Brain pericyte (primary cell): ENCODE data around the gene LYRM4.

Source experiments
- DNase-seq: peaks from one replicate; pipeline ENCODE4 v3.0.0-alpha.2; 2012; ENCODE audit warnings: low read depth, low spot score

LYRM4 gene

GRCh38 chr6:5260661-5261544, at the start of gene LYRM4, which contains the start of gene FARS2:
LYRM4 (minus strand) TSS chr6:5260950; CDS start chr6:5260733, 217 bp downstream.
FARS2 (plus strand) TSS chr6:5261513.
- peak; percentile 77 for DNase-seq

GRCh38 chr6:5308066-5308465, 47.3 kb upstream of the LYRM4 start:
- no peak for DNase-seq

GRCh38 chr6:5307058-5307457, 46.3 kb upstream of the LYRM4 start:
- no peak for DNase-seq

- DNase-seq, result no peak
Measured at GRCh38 chr6:5305968-5306626, 45.3 kb upstream of the LYRM4 start.

DNA sequence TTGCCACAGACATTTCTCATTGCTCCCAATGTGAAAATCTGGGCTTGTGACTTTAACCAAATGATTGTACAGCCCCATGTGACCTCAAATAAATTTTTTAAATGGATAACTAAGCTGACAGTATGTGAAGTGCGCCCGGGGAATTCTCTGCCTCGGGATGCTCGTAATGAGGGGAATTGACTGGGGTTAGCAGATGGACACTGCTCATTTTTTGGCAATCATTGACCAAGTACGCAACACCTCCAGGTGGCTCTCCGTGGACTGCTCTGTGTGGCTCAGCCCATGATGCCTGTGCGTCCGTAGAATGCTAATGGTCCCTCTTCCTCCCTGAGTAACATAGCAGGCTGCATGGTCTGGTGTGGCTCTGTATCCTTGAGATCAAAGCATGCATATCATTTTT, 42.9 kb upstream of the LYRM4 start:
- no peak for DNase-seq

GRCh38 chr6:5302995-5303622, 42.4 kb upstream of the LYRM4 start:
- no peak for DNase-seq

- no peak for DNase-seq
Measured at GRCh38 chr6:5302220-5302946, 41.6 kb upstream of the LYRM4 start.

DNA sequence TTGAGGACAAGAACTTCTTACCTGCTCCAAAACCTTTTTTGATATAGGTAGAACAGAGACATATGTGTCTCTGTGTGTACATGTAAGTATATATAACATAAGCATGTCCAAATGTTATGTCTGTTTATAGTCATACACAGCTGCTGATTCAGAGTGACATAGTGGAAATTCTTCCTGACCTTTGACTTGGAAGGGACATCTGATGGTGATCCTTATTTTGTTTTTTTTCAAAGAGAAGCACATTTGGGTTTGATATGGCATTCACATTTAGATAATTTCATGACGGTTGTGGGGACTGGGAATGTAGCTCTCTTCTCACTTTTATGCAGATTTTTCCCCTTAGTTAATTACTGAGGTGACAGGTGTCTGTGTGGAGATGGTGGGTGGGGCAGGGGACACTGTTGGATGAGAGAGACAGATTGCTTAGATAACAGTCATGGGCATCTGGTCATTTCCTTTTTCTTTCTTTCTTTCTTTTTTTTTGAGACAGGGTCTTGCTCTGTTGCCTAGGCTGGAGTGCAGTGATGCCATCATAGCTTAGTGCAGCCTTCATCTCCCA, 39.5 kb upstream of the LYRM4 start:
- no peak for DNase-seq

DNA sequence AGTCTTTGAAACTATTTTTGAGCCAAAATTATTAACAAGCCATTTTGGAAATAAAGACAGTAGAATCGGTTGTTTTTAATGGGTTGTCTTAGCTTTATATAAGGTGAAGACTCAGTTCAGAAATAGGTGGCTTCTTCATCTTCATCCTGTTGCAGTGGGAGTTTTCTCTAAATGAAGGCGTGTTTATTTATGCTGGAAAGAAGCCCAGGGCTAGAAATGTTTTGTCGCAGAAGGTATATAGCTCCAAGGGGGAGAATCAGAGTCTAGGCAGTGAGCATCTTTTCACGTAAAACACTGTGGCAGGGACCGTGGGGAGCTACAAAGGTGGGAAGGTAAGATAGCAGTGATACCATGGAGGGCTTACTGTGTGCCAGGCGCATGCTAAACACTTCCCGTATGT, 34.9 kb upstream of the LYRM4 start:
- DNase-seq, result no peak

DNA sequence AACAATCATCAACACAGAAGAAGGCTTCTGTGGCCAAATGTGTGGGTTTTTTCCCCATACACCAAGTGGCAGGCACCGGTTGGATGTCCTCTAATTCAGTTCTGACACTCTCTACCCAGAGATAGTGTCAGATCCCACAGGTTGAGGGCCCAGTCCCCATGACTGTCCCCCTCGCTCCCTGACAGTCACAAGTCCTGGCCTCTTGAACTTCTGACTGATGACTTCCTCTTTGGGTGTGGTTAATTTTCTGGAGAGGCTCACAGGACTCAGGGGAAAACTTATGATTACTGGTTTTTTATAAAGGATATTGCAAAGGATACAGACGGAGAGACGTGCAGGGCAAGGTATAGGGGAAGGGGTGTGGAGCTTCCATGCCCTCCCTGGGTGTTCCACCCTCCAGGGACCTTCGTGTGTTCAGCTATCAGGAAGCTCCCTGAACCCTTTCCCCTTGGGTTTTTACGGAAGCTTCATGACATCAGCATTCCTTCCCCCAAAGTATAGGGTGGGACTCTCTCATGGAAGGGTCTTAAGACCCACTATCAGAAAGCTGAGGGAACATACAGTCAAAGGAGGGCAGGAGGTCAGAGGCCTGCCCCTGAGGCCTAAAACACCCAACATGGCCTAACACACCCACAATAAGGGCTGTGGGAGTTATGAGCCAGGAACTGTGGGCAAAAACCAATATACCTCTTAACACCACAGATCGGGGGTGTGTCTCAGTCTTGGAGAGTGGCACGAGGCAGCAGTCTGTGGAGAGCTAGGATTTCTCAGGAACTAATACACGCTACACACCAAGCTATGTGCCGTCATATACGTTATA, 33.9 kb upstream of the LYRM4 start:
- no peak for DNase-seq

GRCh38 chr6:5293692-5294091, 32.9 kb upstream of the LYRM4 start:
- DNase-seq, result no peak

DNA sequence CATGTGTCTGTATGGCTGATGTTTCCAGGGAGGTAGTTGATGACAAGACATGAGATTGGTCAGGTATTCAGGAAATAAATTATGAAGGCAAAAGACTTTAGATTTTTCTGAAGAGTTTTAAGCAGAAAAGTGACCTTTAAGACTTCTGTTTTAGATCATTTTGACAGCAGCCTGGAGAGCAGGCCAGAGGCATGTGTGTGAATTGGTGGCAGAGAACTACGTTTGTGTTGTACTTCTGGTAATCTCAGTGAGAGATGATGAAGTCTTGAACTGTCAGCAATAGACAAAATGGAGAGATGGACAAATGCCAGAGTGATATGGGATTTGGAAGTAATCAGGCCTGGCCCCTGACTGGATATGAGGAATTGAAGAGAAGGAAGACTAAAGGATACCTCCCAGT, 31.4 kb upstream of the LYRM4 start:
- no peak for DNase-seq

DNA sequence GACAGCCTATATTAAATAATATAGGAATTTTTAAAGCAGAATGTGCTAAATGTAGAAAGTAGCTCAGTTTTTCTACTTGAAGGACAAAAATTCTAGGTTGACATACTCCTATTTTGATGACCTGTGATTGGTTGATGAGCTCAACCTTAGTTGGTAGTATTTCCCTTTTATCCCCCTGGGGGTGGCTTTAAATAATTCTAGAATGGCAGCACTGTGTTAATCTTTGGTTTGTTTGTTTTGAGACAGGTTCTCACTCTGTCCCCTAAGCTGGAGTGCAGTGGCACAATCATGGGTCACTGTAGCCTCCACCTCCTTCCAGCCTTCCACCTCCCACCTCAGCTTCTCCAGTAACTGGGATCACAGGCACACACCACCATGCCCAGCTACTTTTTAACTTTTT, 29.8 kb upstream of the LYRM4 start:
- DNase-seq, result no peak

DNA sequence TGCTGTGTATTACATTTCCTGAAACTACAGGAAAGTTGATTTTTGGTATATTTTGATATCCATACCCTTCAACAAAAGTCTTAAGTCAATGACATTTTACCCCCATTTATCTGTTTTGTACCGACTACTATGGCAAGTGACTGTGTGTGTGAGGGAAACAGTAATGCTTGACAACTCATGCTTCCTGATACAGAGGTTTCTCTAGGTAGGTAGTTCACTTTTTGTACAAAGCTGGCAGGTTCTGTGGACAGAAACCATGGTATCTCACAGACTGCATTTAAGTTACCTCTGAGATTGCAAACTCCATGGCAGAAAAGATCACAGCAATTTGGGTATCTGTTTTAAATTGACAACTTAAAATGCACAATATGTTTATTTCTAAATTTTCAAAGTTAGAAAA, 29.3 kb upstream of the LYRM4 start:
- no peak for DNase-seq

DNA sequence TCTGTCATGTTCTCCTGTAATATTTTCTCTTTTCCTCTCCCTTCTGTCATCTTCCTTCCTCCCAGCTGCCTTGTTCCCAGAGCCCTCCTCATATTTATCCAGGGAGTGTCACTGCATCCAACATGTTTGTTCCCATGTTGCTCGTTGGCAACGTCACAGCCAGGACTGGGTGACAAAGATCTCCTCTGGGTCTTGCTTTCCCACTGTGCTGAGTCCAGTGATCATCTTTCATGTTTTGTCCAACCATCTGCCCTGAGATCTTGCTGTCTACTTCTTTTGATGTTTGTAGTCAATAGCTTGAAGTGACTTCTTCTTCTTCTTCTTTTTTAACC, 27.2 kb upstream of the LYRM4 start:
- no peak for DNase-seq

DNA sequence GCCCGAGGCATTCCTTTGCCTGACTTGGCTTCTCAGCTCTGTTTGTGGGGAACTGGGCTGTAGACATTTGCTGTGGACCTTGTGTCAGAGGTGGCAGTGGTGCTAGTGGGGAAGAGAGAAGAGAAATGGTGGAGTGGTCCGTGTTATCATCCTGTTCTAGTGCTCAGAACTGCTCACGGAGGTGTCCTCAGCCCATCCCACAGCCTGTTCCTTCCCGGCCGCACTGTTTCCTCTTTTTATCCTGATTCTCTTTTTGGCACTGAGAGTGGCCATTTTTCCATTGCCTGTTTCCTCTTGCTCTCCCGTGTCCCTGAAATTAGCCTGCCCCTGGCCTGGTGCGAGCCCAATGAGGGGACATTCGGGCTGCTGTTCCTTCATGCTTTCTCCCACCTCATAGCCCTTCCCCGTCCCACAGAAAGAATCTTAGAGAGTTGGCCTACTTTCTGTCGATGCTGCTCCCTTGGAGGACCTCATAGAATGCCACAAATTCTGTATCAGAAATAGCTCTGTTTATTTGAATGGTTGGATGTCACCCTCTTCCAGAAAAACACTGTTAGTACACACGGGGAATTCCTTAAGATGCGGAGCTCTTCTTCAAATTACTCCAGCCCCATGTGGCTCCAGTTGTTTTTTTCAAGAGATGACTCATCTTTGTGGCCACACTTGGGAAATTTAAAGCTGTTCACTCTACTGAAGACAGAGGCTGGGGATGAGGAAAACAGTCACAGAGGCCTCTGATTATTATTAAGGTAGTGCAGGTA, 26.6 kb upstream of the LYRM4 start:
- no peak for DNase-seq

DNA sequence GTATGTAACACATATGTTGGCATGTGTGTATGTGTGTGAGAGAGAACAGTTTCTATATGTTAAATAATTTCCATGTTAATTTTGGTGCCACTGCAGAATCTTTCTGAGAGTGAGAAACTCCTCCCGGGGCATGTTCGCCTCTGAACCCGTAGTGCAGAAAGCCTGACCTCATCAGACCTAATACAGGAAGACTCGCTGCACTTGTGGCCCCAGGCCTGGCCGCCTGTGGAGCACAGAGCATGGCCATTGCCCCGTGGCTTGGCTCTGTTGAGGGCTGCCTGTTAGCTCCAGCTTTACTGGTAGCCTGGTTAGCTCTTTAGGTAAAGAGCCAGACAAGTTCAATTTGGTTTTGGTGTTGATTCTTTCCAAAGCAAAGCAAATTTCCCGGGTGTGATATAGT, 26.0 kb upstream of the LYRM4 start:
- no peak for DNase-seq

GRCh38 chr6:5285526-5285925, 24.8 kb upstream of the LYRM4 start:
- no peak for DNase-seq

DNA sequence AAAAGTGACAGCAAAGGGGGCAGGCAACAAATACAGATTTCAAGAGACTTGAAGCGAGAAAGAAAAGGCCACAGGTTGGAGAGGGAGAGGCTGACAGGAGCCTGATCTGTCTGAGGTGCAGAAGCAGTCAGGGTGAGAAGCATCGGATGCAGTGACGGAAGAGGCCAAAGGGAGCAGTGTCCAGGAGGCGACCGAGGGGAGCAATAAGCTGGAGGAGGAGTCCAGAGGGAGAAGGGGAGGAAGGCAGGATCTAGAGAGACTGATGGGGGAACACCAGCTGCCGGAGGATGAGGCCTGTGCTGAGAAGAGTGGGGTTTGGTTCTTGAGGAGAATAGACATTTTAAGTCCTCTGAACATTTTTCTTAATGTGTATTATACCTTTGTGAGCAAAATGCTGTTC, 24.3 kb upstream of the LYRM4 start:
- DNase-seq, result no peak

DNA sequence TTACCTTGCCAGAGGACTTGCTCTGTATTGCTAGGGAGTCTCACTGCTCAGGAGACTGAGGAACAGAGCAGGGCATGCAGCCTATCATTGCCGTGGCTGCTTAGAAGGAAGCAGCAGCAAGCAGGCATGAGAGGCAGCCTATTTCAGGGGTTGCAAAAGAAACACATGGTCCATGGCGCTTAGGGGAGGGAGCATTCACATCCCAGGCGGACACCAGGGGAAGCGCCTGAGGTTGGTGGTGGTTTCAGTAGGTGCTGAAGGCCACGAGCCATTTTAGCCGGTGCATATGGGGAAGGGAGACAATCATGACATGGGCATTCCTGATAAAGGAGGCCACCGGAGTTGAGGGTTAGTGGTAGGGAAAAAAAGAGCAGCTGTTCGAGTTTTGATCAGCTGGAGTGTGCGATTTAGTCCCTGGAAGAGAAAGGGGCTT, 21.5 kb upstream of the LYRM4 start:
- no peak for DNase-seq
